A673 (cell line): ENCODE data around the gene RTN4RL2. TPM values are rescaled to one million over a fixed set of nuclear protein-coding genes. Genes with fewer than 3 reads are reported as not detected.

Source experiments
- BruUV-seq: library from RNA; stranded (reverse); fragments of 400-500 nt; replicated peaks from 2 replicates; lab custom pipeline; 2021; lab: Mats Ljungman, UMichigan
- CTCF ChIA-PET: fragments of 300-600 bp; sonication (Branson Sonifier 250); formaldehyde crosslinking; loops from one replicate; lab custom pipeline; 2022; ENCODE audit warnings: antibody characterized with exemption; lab: Charles Lee
- POLR2A ChIA-PET: fragments of 300-600 bp; sonication (Branson Sonifier 250); formaldehyde crosslinking; loops from one replicate; lab custom pipeline; 2022; ENCODE audit warnings: antibody characterized with exemption; ENCODE audit not compliant: low non-redundant PET; lab: Charles Lee
- DNase-seq: peaks from one replicate; pipeline ENCODE4 v3.0.0-alpha.2; 2015; ENCODE audit warnings: low spot score
- H3K27ac ChIP-seq: fragments of 200-600 bp; sonication (generic); 2 replicates; pipeline ENCODE4 v1.5.1; 2016; ENCODE audit warnings: mixed run types, low read depth, mild to moderate bottlenecking, mixed read lengths, antibody characterized with exemption, low read length; ENCODE audit not compliant: poor library complexity, severe bottlenecking
- H3K27me3 ChIP-seq: fragments of 200-600 bp; sonication (generic); replicated peaks from 2 replicates; pipeline ENCODE4 v1.6.1; 2017; ENCODE audit warnings: mixed run types, low read depth, mild to moderate bottlenecking, mixed read lengths, antibody characterized with exemption, low read length; ENCODE audit not compliant: insufficient read depth, poor library complexity
- H3K36me3 ChIP-seq: fragments of 200-600 bp; sonication (generic); 2 replicates; pipeline ENCODE4 v1.6.1; 2016; ENCODE audit warnings: mixed run types, mild to moderate bottlenecking, mixed read lengths, antibody characterized with exemption, low read length; ENCODE audit not compliant: insufficient read depth, poor library complexity, severe bottlenecking
- H3K4me1 ChIP-seq: fragments of 200-600 bp; sonication (generic); 2 replicates; pipeline ENCODE4 v1.6.1; 2017; ENCODE audit warnings: mixed run types, mild to moderate bottlenecking, mixed read lengths, antibody characterized with exemption, low read length; ENCODE audit not compliant: insufficient read depth, poor library complexity, severe bottlenecking
- H3K4me3 ChIP-seq: fragments of 200-600 bp; sonication (generic); 2 replicates; pipeline ENCODE4 v1.5.1; 2016; ENCODE audit warnings: low read depth, mixed run types, mild to moderate bottlenecking, mixed read lengths, low read length; ENCODE audit not compliant: poor library complexity, severe bottlenecking
- H3K9me3 ChIP-seq: fragments of 200-600 bp; sonication (generic); 2 replicates; pipeline ENCODE4 v1.6.1; 2016; ENCODE audit warnings: mixed run types, low read depth, mild to moderate bottlenecking, mixed read lengths, antibody characterized with exemption, low read length; ENCODE audit not compliant: poor library complexity, severe bottlenecking
- EZH2 ChIP-seq: fragments of 200-600 bp; sonication (generic); IDR thresholded peaks from 2 replicates; pipeline ENCODE4 v1.6.1; 2017; ENCODE audit warnings: borderline replicate concordance, low read depth, mild to moderate bottlenecking, mixed read lengths, antibody characterized with exemption, low read length; ENCODE audit not compliant: poor library complexity, severe bottlenecking
- intact Hi-C: fragments of 100-400 bp; cut with micrococcal nuclease; formaldehyde crosslinking; loops from one replicate; pipeline ENCODE4 v1.10.0; 2022; ENCODE audit not compliant: unreplicated experiment
- total RNA-seq: library from RNA; stranded (reverse); gene quantifications from 2 replicates; pipeline ENCODE4 v1.2.3, GENCODE V29; 2021
- TF ChIP-seq, protein P1 (sequence below): fragments of 300-800, 200-600 bp; sonication (generic); conservative IDR thresholded peaks from 2 replicates; pipeline ENCODE4 v1.5.1; 2017; ENCODE audit warnings: low read depth, mild to moderate bottlenecking, antibody characterized with exemption, low read length, moderate library complexity, mixed read lengths

RTN4RL2 gene
- total RNA-seq, 1 experiment from 2014 or later = 5.2 TPM

DNA sequence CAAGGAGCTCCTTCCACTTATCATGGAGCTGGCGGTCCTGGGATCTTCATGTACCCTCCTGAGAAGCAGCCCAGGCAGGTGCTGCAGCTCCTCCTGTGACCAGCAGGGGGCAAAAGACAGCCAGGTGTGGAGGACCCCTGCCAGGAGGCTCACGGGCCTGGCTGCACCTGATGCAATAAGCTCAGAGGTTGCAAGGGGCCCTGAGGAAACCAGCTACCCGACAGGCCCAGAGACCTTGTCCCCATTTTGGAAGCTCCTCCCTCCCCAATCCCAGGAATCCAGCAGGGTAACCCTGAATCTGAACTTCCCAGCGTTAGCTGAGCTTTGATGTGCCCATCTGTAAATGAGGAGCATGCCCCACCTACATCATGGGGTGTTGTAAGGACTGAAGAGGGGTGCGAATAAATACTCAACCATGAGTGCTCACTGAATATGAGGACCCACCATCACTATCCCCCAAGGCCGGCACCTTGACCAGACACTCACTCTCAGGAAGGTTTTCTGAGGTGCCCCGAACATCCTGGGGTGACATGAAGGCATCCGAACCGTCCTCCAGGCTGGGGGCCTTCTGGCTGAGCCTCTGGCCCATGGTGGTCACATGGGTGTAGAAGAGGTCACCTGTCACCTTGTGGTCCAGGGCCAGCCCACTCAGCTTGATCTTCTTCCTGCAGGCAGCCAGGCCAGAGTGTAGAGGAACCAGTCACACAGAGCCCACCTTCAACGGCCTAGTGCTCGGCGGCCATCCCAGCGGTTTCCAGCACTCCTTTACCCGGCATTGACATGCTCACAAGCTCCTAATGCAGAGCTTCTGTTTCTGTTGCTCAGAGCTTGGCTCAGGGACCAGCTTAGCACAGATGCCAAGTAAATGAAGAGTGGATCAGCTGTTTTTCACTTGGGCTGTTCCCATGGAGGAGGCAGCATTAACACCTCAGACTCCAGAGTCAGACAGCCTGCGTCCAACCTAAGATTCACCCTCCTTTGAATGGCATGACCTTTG lies 33.5 kb downstream of the RTN4RL2 start:
- TF ChIP-seq, protein P1, sequence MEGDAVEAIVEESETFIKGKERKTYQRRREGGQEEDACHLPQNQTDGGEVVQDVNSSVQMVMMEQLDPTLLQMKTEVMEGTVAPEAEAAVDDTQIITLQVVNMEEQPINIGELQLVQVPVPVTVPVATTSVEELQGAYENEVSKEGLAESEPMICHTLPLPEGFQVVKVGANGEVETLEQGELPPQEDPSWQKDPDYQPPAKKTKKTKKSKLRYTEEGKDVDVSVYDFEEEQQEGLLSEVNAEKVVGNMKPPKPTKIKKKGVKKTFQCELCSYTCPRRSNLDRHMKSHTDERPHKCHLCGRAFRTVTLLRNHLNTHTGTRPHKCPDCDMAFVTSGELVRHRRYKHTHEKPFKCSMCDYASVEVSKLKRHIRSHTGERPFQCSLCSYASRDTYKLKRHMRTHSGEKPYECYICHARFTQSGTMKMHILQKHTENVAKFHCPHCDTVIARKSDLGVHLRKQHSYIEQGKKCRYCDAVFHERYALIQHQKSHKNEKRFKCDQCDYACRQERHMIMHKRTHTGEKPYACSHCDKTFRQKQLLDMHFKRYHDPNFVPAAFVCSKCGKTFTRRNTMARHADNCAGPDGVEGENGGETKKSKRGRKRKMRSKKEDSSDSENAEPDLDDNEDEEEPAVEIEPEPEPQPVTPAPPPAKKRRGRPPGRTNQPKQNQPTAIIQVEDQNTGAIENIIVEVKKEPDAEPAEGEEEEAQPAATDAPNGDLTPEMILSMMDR = peak; percentile 90
- TF ChIP-seq EZH2 = no peak
- CTCF ChIA-PET = interaction anchor here (0.6 to 1.5 kb wide), 4 partner anchors 33 to 151 kb away, joined by 3 to 7 read pairs (median 4); no protein-coding TSS in a partner anchor
- H3K4me3 ChIP-seq = no peak overlapping the region
- no TSS peak for BruUV-seq
- peak; percentile 35 for DNase-seq
- no peak overlapping the region for H3K27ac ChIP-seq
- no peaks in the 10 kb centered on the region for H3K27me3 ChIP-seq
- intact Hi-C loops = loop anchor here (2.0 to 10.0 kb wide), 2 partner anchors 33 to 151 kb away; partner anchors contain the start of gene YPEL4
- no peaks in the 10 kb centered on the region for H3K36me3 ChIP-seq
- POLR2A ChIA-PET = interaction anchor here (1.0 kb wide), 1 partner anchor 148 kb away, joined by 3 read pairs; no protein-coding TSS in a partner anchor
- H3K9me3 ChIP-seq = no peaks in the 10 kb centered on the region
- no peaks in the 10 kb centered on the region for H3K4me1 ChIP-seq

DNA sequence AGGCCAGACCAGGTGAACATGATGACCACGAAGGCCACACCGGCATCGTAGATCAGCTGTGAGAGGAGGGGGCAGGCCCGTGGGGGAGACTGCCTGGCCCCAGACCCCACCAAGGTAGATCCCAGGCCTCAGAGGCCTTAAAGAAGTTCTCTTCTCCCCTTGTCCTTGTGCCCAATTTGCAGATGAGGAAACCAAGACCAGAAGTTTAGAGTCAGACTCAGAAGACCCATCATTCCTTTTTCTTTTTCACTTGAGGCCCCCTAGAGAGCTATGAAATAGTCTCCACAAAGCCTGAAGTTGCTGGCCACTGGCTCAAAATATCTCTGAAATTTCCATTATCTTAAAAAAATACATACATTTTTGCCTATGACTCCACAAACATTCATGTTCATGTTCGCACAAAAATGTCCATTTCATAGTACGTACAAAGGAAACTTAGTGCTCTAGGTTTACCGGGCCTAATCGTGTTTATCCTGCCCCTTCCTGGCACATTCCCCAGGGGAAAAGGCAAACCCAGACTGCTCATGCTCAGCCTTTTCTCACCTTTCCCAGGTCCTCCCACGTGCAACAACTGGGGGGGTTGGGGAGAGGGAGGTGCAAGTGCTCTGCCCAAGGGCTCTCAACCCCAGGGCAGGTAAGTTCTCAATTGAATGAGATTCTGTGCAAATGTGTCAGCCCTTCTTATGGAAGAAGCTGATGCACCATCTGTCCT lies 35.9 kb downstream of the RTN4RL2 start:
- intact Hi-C loops = loop anchor here (10.0 kb wide), 1 partner anchor 149 kb away; the partner anchor contains the start of gene YPEL4
- BruUV-seq = no TSS peak
- DNase-seq = no peak
- Histone ChIP-seq H3K27ac (peak overlapping the region; percentile 28), H3K9me3 (no peaks in the 10 kb centered on the region), H3K27me3 (no peaks in the 10 kb centered on the region), H3K36me3 (no peaks in the 10 kb centered on the region), H3K4me3 (no peak overlapping the region), H3K4me1 (peaks cover 16% of the 10 kb centered on the region)
- ChIA-PET CTCF (interaction anchor here (0.7 kb wide), 1 partner anchor 148 kb away, joined by 3 read pairs; no protein-coding TSS in a partner anchor), POLR2A (no interaction called here)
- TF ChIP-seq EZH2 = no peak
- TF ChIP-seq, protein P1 = no peak
